ENCODE measurements around the gene SELENBP1.

SELENBP1 gene

GRCh38 chr1:151342569-151342968 lies 29.9 kb downstream of the SELENBP1 start:
- DNase-seq, result no peak

DNA sequence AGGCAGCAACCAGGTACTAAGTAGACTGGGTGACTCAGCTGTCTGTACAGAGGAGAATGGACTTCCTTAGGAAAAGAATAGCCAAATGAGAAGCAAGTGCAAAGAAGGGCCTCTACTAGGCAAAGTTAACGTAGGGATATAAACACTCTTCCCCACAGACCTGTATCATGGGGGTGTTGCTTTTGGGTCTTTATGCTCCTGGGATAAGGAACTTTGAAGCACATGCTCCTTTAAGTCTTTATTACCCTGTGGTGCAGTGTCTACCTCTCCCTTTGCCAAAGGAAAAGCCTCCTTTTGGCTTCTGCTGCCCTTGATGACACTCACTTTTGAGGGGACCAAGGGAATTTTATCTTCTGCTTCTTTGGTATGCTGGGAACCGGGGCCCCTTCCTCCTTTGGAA lies 30.5 kb downstream of the SELENBP1 start:
- no peak for DNase-seq

DNA sequence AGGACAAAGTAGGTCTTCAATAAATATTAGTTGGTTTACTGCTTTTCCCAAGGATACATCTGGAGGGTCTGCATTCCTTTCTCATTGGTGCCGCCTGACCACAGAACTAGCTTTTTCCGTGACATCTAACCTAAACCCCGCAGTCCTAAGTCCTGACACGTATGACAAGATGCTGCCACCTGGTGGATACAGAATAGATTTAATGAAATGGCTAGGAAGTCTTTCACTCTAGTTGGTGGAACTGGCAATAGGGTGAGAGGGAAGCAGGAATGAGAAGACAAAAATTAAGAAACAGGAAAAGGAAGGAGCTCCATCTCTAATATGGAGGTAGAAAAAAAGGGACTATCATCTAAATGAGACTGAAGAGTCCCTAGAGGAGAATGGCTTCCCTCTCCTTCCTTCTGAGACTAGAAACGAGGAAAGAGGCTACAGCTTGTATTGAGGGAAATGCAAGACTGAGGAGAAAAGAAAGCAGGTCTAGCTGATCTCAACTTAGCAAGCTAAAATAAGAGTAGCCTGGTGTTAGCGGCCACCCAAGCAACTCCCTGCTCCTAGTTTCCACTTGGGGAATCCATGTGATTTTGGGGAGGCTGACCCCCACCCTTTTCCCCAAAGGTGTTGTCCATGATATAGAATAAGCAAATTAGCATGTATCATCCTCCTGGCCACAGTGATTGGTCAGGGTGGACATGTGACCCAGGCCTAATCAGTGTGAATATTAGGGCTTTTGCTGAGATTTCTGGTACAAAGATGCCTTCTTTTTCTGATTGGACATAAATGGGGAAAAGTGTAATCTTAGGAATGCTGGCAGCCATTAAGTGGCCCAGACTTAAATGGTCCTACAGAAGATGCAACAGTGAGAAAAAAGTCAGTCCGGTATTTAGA lies 31.4 kb downstream of the SELENBP1 start:
- DNase-seq, result peak; percentile 57

GRCh38 chr1:151336556-151336955 lies 35.9 kb downstream of the SELENBP1 start:
- DNase-seq, result no peak

DNA sequence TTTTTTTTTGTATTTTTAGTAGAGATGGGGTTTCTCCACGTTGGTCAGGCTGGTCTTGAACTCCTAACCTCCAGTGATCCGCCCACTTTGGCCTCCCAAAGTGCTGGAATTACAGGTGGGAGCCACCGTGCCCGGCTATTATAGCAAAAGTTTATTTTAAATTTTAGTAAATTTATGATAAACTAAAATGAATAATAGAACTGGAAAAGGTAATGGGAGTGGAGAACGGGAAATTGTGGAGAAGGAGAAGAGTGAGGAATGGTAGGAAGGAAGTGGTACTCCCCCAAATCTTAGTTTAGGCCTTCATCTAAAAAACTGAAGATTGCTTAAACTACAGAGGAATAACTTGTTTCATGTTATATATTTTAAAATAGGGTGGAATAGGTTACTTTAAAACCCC lies 37.7 kb downstream of the SELENBP1 start:
- no peak for DNase-seq

GRCh38 chr1:151327903-151328674 lies 44.4 kb downstream of the SELENBP1 start:
- DNase-seq, result peak; percentile 12

DNA sequence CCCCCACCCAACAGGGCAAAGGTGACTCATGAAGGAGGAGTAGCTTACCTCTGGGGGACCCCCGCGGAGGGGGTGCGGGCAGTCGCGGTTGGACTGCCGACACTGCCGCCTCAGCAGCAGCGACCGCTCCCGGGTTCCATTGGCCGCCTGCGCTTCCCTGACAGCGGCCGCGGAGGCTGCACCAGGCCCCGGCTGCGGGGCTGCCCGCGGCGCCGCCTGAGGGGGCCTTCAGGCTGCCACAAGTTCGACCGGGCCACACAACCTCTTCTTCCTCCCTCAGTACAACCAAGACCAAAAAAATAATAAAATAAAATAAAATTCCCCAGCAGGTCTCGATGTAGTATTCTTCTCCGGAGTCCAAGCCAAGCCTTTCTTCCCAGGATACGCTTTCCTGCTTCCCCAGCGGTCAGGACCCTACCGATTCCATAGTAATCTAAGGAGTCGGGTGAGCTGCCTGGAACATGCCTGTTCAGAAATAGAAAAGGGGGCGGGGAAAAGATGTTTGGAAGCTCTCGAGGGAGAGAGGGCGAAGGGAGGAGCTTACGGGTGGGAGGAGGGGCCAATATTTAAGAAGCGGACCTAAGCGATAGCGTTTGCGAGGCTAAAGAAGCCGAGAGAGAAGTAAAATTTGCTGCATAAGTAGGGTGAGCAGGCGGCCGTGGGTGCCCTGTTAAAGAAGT lies 45.1 kb downstream of the SELENBP1 start, which contains the start of gene PI4KB:
TSS of gene PI4KB (minus strand) at position 194 of the 680 bp plus-strand sequence. CDS start 10,935 bp downstream, outside the sequence.
- DNase-seq, result peak; percentile 92

- peak; percentile 76 for DNase-seq
Measured at GRCh38 chr1:151326619-151327222, 45.8 kb downstream of the SELENBP1 start.

DNA sequence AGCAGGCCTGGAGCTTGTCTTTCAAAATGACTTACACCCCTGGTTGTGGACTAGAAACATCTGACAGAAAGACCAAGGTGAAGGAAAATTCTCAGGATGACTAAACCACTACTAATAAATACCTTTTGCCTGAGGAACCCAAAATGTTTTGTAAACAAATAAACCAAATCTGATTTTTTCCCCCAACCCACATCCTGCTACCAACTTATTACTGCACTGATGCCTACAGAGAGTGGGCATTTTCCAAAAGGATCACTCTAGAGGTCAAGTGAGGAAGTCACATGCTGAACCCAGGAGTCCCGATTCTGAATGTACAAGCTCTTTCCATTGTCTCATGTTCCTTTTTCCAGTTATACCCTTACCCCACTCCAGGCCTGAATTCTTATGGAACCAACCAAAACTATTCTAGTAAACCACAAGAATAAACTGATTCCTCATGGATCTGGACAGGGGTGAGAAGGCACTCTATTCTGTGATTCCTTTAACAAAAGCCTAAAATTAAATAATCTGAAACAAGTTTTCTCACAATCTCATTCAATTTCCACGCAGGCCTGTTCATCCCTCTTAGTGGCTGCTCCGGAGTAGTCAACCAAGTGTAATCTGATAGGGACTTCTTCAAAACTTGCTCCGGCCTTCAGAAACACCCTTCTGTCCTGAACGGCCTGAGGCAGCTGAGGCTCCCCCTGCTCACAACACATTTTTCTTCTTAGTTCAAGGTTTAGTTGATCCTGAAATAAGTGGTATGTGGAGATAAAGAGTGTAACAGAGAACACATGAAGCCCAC lies 46.7 kb downstream of the SELENBP1 start:
- no peak for DNase-seq

DNA sequence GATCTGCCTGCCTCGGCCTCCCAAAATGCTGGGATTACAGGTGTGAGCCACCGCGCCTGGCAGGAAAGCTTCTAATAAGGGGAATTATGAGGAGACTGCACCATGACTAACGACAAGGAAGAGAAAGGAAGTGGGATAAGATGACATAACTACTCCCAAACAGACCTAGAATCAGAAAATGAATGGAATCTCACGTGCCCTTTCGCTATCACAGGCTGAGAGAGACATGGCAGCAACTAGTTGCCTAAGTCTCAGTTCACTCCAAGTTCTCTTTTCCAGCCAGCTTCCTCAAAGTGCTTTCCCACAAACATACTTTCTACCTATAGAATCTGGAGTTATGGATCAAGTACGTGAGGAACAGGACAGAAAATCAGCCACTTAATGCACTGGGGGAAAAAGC lies 47.3 kb downstream of the SELENBP1 start:
- DNase-seq, result no peak

- no peak for DNase-seq
Measured at GRCh38 chr1:151324390-151324930, 48.0 kb downstream of the SELENBP1 start.

DNA sequence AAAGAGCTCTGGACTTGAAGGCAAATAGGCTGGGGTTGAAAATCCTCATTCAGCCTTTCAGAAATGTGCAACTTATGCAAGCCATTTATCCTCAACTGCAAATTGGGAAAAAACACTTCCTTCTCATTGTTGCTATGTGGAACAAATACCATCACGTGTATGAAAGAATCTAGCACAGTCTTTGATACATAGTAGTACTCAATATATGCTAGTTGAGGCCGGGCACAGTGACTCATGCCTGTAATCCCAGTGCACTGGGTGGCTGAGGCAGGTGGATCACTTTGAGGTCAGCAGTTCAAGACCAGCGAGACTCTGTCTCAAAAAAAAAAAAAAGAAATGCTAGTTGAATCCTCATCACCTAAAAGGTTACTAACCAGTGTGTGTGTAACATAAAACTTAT lies 53.5 kb downstream of the SELENBP1 start:
- DNase-seq, result no peak

DNA sequence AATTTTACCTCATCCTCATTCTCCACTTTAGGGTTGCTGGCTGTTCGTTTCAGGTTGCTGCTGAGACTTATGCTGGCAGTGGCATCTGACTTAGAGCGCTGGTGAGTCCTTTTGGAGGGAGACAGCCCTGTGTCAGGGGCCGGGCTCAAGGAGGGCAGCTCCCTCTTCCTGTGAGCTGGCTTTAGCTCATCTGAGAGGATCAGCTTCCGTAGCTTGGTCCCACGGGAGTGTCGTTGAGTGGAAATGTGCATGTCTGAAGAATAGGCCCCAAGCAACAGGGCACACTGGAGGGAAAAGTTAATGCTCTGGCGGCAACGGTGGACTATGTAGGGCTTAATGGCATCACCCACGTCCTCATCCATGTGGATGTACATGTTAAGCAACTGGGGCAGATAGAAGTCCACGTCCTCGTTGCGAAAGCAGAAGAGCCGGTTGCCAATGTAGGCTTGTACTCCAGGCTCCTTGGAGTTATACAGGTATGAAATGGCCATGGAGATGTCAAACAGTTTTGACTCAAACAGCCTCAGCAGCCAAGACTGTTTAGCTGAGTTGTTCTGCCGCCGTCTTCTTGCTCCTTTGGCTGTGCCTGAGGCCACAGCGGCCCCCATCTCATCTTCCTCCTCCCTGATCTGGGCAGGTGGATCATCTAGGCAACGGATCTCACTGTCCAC lies 56.8 kb downstream of the SELENBP1 start:
- DNase-seq, result no peak

Measured in stimulated activated CD4-positive, alpha-beta T cell treated with anti-CD3 and anti-CD28 coated beads, Interleukin-15, amount 100 ng/mL, for 24 hours (primary cell).